H1 (cell line): ENCODE measurements around the gene IQCH. TPM values are rescaled to one million over a fixed set of nuclear protein-coding genes. Genes with fewer than 3 reads are reported as not detected.

Experiments
- CTCF ChIA-PET: fragments of 300-600 bp; sonication (Branson Sonifier 250); formaldehyde crosslinking; loops from one replicate; lab custom pipeline; 2021; ENCODE audit not compliant: partially characterized antibody; lab: Charles Lee
- POLR2A ChIA-PET: fragments of 300-600 bp; sonication (Branson Sonifier 250); formaldehyde crosslinking; loops from one replicate; lab custom pipeline; 2021; ENCODE audit warnings: inconsistent platforms; ENCODE audit not compliant: partially characterized antibody; lab: Charles Lee
- DNase-seq, 2 experiments: peaks; one replicate each; pipeline versions ENCODE4 v3.0.0 to v3.0.0-alpha.2; 2010 to 2022; ENCODE audit warnings: low spot score in 2 of 2, low read depth in 1 of 2, mixed read lengths in 1 of 2
- FAIRE-seq: peaks from 2 replicates; lab custom pipeline; 2011; peaks lifted over from hg19 to GRCh38; lab: Jason Lieb, UNC
- H2AFZ ChIP-seq: 2 replicates; pipeline ENCODE4 v1.8.1; 2012; ENCODE audit warnings: low read length, inconsistent platforms
- H2AK5ac ChIP-seq: 2 replicates; pipeline ENCODE4 v1.6.1; 2013; ENCODE audit warnings: low read depth, low read length
- H2BK120ac ChIP-seq: replicated peaks from 2 replicates; pipeline ENCODE3; 2013; ENCODE audit warnings: low read depth, low read length, inconsistent platforms
- H2BK12ac ChIP-seq: 2 replicates; pipeline ENCODE4 v1.6.1; 2013; ENCODE audit warnings: low read depth, low read length
- H2BK15ac ChIP-seq: 2 replicates; pipeline ENCODE4 v1.6.1; 2013; ENCODE audit warnings: low read length
- H2BK20ac ChIP-seq: 2 replicates; pipeline ENCODE4 v1.6.1; 2013; ENCODE audit warnings: low read length
- H2BK5ac ChIP-seq: 2 replicates; pipeline ENCODE4 v1.6.1; 2013; ENCODE audit warnings: low read depth, low read length
- H3K14ac ChIP-seq: 2 replicates; pipeline ENCODE4 v1.6.1; 2013; ENCODE audit warnings: inconsistent platforms; ENCODE audit not compliant: insufficient read length
- H3K18ac ChIP-seq: 2 replicates; pipeline ENCODE4 v1.6.1; 2013; ENCODE audit warnings: low read length; ENCODE audit errors: extremely low read depth
- H3K23ac ChIP-seq: 2 replicates; pipeline ENCODE4 v1.6.1; 2013; ENCODE audit warnings: inconsistent platforms; ENCODE audit not compliant: insufficient read length
- H3K23me2 ChIP-seq: 2 replicates; pipeline ENCODE4 v1.6.1; 2013; ENCODE audit warnings: low read depth, low read length
- H3K27ac ChIP-seq: 2 replicates; pipeline ENCODE4 v1.6.1; 2011; ENCODE audit warnings: low read depth, low read length, inconsistent platforms
- H3K27me3 ChIP-seq, 4 experiments: replicated peaks in 1 of 4; 1 replicate in 1 of 4; 2 replicates in 3 of 4; pipeline versions ENCODE4 v1.6.1 to v1.8.1; 2011 to 2013; ENCODE audit warnings: low read length in 3 of 4, mild to moderate bottlenecking in 3 of 4, inconsistent platforms in 2 of 4, mixed read lengths in 2 of 4, moderate library complexity in 1 of 4; ENCODE audit not compliant: control insufficient read depth in 3 of 4, insufficient read depth in 3 of 4; ENCODE audit errors: extremely low read depth in 1 of 4
- H3K36me3 ChIP-seq, 4 experiments: 2 replicates each; pipeline versions ENCODE4 v1.6.1 to v1.8.1; 2011 to 2013; ENCODE audit warnings: mild to moderate bottlenecking in 4 of 4, low read length in 3 of 4, moderate library complexity in 2 of 4, control low read depth in 1 of 4, inconsistent platforms in 1 of 4; ENCODE audit not compliant: insufficient read depth in 4 of 4, control insufficient read depth in 2 of 4
- H3K4ac ChIP-seq: replicated peaks from 2 replicates; pipeline ENCODE3; 2013; ENCODE audit warnings: low read length, low read depth, mixed read lengths, inconsistent platforms; ENCODE audit not compliant: insufficient read length
- H3K4me1 ChIP-seq, 4 experiments: replicated peaks in 1 of 4; 1 replicate in 1 of 4; 2 replicates in 3 of 4; pipeline versions ENCODE4 v1.6.1 to v1.8.1; 2011 to 2013; ENCODE audit warnings: low read length in 3 of 4, inconsistent platforms in 2 of 4, mixed read lengths in 1 of 4; ENCODE audit not compliant: insufficient read depth in 4 of 4, control insufficient read depth in 3 of 4
- H3K4me2 ChIP-seq, 2 experiments: 2 replicates each; pipeline versions ENCODE4 v1.6.1 to v1.8.1; 2011 to 2013; ENCODE audit warnings: low read depth in 2 of 2, low read length in 2 of 2, control low read depth in 1 of 2, inconsistent platforms in 1 of 2, mild to moderate bottlenecking in 1 of 2; ENCODE audit not compliant: insufficient read depth in 1 of 2
- H3K4me3 ChIP-seq, 4 experiments: fragments of 200-600, 300-600 bp in 1 of 4; sonication (generic), shearing (Covaris generic), sonication (Bioruptor Twin) in 1 of 4; 2 replicates each; pipeline versions ENCODE4 v1.5.1 to v1.8.1; 2011 to 2016; ENCODE audit warnings: low read length in 4 of 4, low read depth in 3 of 4, control low read depth in 2 of 4, inconsistent platforms in 2 of 4, mild to moderate bottlenecking in 2 of 4, mixed read lengths in 1 of 4, moderate library complexity in 1 of 4; ENCODE audit not compliant: insufficient read depth in 2 of 4; ENCODE audit errors: extremely low read depth in 1 of 4
- H3K56ac ChIP-seq: replicated peaks from 2 replicates; pipeline ENCODE3; 2013; ENCODE audit warnings: low read depth, mild to moderate bottlenecking, mixed read lengths, low read length, inconsistent platforms; ENCODE audit not compliant: insufficient read length
- H3K79me1 ChIP-seq: 2 replicates; pipeline ENCODE4 v1.6.1; 2013; ENCODE audit warnings: low read depth, low read length, control low read depth
- H3K79me2 ChIP-seq, 2 experiments: 2 replicates each; pipeline versions ENCODE4 v1.6.1 to v1.8.1; 2012 to 2013; ENCODE audit warnings: low read length in 2 of 2, mild to moderate bottlenecking in 2 of 2, inconsistent platforms in 1 of 2; ENCODE audit not compliant: insufficient read depth in 2 of 2, control insufficient read depth in 1 of 2
- H3K9ac ChIP-seq, 4 experiments: replicated peaks in 1 of 4; 1 replicate in 1 of 4; 2 replicates in 3 of 4; pipeline versions ENCODE4 v1.6.1 to v1.8.1; 2011 to 2013; ENCODE audit warnings: low read depth in 3 of 4, low read length in 3 of 4, control low read depth in 2 of 4, mild to moderate bottlenecking in 2 of 4, moderate library complexity in 2 of 4, inconsistent platforms in 1 of 4; ENCODE audit errors: extremely low read depth in 1 of 4
- H3K9me3 ChIP-seq, 2 experiments: 2 replicates each; pipeline versions ENCODE4 v1.6.1 to v1.8.1; 2012 to 2013; ENCODE audit warnings: mild to moderate bottlenecking in 2 of 2, moderate library complexity in 2 of 2, control low read depth in 1 of 2, inconsistent platforms in 1 of 2, low read depth in 1 of 2, low read length in 1 of 2, mixed read lengths in 1 of 2; ENCODE audit not compliant: insufficient read depth in 2 of 2
- H4K20me1 ChIP-seq, 2 experiments: replicated peaks in 1 of 2; 2 replicates each; pipeline versions ENCODE3 to v1.8.1; 2011 to 2013; ENCODE audit warnings: inconsistent platforms in 2 of 2, low read length in 2 of 2, mild to moderate bottlenecking in 1 of 2; ENCODE audit not compliant: insufficient read depth in 2 of 2, control insufficient read depth in 1 of 2
- H4K5ac ChIP-seq: 2 replicates; pipeline ENCODE4 v1.6.1; 2013; ENCODE audit warnings: low read length, low read depth, mixed read lengths, inconsistent platforms; ENCODE audit not compliant: insufficient read length
- H4K8ac ChIP-seq: 2 replicates; pipeline ENCODE4 v1.8.0; 2013; ENCODE audit warnings: mild to moderate bottlenecking, moderate library complexity, low read length, inconsistent platforms; ENCODE audit not compliant: insufficient read depth; ENCODE audit errors: extremely low read depth
- H4K91ac ChIP-seq: replicated peaks from 2 replicates; pipeline ENCODE3; 2013; ENCODE audit warnings: low read length, mixed read lengths, inconsistent platforms; ENCODE audit not compliant: insufficient read length
- MAFK ChIP-seq: IDR thresholded peaks from 2 replicates; pipeline ENCODE4 v1.6.1; 2012; ENCODE audit warnings: low read depth, mild to moderate bottlenecking, improper control_type of control experiment, low read length
- WGBS, 2 experiments: shearing (Covaris generic) in 1 of 2; methylation state at CpG; one replicate each; pipeline versions ENCODE4 v1.1.6 to v1.1.7; 2013 to 2015; ENCODE audit warnings: low lambda C conversion rate in 2 of 2, mixed read lengths in 2 of 2, inconsistent platforms in 1 of 2, low coverage in 1 of 2, missing lambda C conversion rate in 1 of 2; ENCODE audit not compliant: insufficient replicate concordance in 2 of 2, insufficient coverage in 1 of 2, insufficient read length in 1 of 2; ENCODE audit errors: extremely low coverage in 1 of 2, missing lambda C conversion rate in 1 of 2; 5-methylcytosine and 5-hydroxymethylcytosine counted together
- polyA plus RNA-seq, 7 experiments: library from polyadenylated mRNA; depleted of rRNA in 3 of 7; stranded (reverse) in 5 of 7; unstranded in 2 of 7; fragments of >200 nt in 5 of 7; fragments of 200-250 nt in 2 of 7; gene quantifications; 1 replicate in 5 of 7; 2 replicates in 1 of 7; 4 replicates in 1 of 7; pipeline versions ENCODE4 v1.2.1 to v1.2.3, GENCODE V29; 2011 to 2013; ENCODE audit warnings: missing spikeins in 2 of 7, mixed read lengths in 2 of 7
- total RNA-seq: library from RNA; stranded (reverse); fragmentation: NEBNext Ultra II Directional; extraction: Animal tissue kit (Norgen Biotek cat#: 25700); gene quantifications from 2 replicates; pipeline ENCODE4 v1.2.1, GENCODE V29; 2021

IQCH gene
- total and polyA plus RNA-seq, 2 of the 8 experiments (the other 6 are each of a cell fraction or from before 2014, with no cell fraction given) = 0.60 to 1.9 TPM

- ChIA-PET CTCF (interaction anchor here (0.7 to 0.8 kb wide), 2 partner anchors 11 to 26 kb away, joined by 3 read pairs; no protein-coding TSS in a partner anchor), POLR2A (no interaction called here)
- Histone ChIP-seq H3K23ac (no peak overlapping the region), H3K4me1 (no peaks in the 10 kb centered on the region), H2BK120ac (no peak overlapping the region), H3K9ac (no peak overlapping the region), H3K18ac (no peak overlapping the region), H3K56ac (no peak overlapping the region), H2BK20ac (no peak overlapping the region), H3K36me3 (peaks cover 3 to 11% (median 7%) of the 10 kb centered on the region in 4 experiments; a peak in 4 of 8 replicates), H3K9me3 (no peaks in the 10 kb centered on the region), H3K4me2 (no peak overlapping the region), H3K4me3 (no peak overlapping the region), H3K14ac (no peak overlapping the region), H2AFZ (no peak overlapping the region), H3K27ac (no peak overlapping the region), H2AK5ac (no peak overlapping the region), H2BK12ac (no peak overlapping the region), H2BK5ac (no peak overlapping the region), H3K4ac (no peak overlapping the region), H3K27me3 (no peaks in the 10 kb centered on the region), H4K5ac (no peak overlapping the region), H4K91ac (no peak overlapping the region), H3K79me2 (no peaks in the 10 kb centered on the region), H4K20me1 (no peaks in the 10 kb centered on the region), H2BK15ac (no peak overlapping the region), H4K8ac (no peak overlapping the region), H3K79me1 (no peaks in the 10 kb centered on the region), H3K23me2 (no peaks in the 10 kb centered on the region)
- 88% methylated on average over 2 of the region's 2 CpGs; no CpG with 5 or more reads in 1 of the 2 experiments for WGBS, 2 experiments
- DNase-seq = no peak
- FAIRE-seq = no peak
- TF ChIP-seq MAFK = no peak
Measured at GRCh38 chr15:67230504-67230903, 24.1 kb upstream of the IQCH start.
